GM19452 (cell line): ENCODE measurements around the gene C11orf65.
"Not testable (repeated sequence)": the region's sequence is repeated elsewhere in the genome, so short reads cannot be mapped to it uniquely, and the experiment has no call there.

Experiments used
- ATAC-seq: cut with Tn5 transposase; IDR thresholded peaks from one replicate; pipeline ENCODE4 v1.9.1; 2021; ENCODE audit not compliant: unreplicated experiment

Gene C11orf65

DNA sequence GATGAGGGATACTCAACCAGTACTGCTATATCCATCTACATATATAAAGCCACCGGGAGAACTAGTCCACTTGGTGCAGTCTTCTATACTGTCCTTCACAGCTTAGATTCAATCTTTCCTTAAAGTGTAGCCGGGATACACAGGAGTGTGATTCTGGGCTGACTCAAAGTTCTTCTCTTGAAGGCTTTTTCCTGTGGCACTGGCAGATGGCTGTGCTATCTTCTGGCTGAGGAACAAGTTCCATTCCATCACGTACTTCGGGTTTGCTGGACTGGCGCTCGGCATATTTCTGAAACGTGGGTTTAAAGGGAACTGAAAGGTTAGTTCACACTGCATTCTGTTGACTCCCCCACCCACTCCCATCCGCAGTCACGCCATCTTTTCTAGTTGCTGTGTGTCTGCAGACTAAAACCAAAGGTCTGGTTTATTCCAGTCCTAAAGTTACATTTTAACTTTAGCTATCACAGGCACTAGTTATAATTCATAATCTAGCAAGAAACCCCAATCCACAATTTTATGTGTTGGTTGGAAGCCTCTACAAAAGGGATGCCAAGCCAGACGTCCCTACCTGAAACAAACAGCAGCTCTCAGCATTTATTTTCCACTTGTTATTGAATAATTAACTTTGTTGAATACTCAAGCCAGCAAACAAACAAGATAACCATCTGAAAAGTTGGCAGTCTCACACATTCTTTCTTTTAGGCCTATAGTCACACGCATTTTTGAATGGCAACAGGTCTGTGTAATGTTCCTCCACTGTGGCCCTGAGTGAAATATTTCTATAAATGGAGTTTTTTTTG is 7.5 kb upstream of the C11orf65 start:
- ATAC-seq = no peak

DNA sequence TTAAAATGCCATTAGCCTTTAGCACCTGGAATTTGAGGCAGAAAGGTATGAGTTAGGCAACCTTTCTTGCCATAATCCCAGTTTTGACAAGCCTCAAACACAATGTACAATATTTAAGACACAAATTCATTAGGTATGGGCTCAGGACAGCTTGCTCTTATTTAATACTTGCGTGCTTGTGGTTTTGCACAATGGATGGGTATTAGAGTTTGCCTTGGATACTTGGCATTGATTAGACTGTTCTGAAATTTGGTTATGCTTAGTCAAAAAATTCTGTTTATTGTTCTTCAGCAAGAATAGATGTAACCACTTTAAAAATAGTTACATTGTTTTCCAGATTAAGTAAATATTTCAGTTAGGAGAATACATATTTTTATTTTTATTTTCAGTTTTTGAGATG is 5.4 kb upstream of the C11orf65 start:
- no peak for ATAC-seq

DNA sequence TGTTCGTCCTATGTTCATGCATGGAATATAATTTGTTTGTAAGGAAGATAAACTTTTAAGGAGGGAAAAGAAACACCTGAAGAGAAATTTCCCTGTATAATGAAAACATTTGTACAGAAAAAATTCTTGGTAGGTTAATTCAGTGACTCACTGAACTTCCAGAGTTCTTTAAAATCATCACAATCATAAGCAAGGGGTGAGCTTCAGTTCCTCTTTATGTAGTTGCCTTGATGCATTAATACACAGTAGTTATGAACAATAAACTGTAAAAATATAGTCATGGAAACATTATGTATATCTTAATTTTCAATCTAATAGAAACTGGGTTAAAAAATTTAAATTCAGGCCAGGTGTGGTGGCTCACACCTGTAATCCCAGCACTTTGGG is 1.1 kb upstream of the C11orf65 start:
- no peak for ATAC-seq

GRCh38 chr11:108466405-108466804 is 924 bp downstream of the C11orf65 start:
- no peak for ATAC-seq

- no peak for ATAC-seq
Observed at GRCh38 chr11:108453207-108453835, 14.0 kb downstream of the C11orf65 start.

DNA sequence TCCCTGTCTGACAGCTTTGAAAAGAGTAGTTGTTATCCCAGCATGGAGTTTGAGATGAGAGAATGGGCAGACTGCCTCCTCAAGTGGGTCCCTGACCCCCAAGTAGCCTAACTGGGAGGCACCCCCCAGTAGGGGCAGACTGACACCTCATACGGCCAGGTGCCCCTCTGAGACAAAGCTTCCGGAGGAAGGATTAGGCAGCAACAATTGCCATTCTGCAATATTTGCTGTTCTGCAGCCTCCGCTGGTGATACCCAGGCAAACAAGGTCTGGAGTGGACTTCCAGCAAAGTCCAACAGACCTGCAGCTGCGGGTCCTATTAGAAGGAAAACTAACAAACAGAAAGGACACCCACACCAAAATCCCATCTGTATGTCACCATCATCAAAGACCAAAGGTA is 25.9 kb downstream of the C11orf65 start:
- ATAC-seq = not testable (repeated sequence)

DNA sequence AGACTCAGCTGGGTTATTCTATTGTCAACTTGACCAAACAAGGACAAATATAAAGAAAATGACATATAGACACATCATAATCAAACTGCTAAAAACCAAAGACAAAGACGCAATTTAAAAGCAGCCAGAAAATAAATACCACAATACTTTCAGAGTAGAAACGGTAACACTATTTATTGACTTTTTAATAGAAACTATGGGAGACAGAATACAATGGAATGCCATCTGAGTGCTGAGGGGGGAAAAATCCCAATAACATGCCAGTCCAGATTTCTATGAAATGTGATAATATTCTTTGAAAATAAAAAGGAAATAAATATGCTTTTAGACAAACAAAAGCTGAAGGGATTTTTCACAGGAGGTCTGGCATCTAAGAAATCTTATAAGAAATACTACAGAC is 30.7 kb downstream of the C11orf65 start:
- no peak for ATAC-seq

GRCh38 chr11:108435066-108435465 is 32.3 kb downstream of the C11orf65 start:
- ATAC-seq = no peak

DNA sequence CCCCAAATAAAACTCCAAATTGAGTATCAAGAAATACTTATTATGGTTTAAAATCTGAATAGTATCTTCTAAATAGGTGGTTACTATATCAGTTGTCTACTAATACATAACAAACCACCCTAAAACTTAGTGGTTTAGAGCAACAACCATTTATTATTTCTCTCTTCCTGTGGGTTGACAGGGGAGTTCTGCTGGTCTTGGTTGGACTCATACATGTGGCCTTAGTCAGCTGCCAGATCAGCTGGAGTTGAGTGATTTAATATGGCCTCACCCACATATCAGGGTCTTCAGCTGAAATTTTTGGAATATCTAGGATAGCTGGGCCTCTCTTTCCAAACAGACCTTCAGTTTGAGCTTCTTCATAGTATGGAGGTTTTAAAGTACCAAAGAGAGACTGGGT is 34.5 kb downstream of the C11orf65 start:
- no peak for ATAC-seq

DNA sequence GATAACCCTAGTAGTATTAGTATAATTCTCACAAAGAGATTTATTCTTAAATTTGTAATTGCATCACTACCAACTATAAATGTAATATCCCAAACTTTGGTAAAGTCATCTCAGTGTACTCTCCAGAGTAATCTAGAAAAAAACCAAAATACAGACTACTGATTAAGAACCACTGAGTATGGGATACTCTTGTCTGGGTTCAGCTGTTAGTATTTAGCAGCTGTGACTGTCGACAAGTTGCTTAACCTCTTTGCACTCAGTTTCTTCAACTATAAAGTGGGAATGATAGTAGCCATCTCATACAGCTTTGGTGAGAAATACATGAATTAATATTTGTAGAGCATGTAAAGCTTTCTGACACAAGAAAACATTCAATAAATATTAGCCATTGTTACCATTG is 35.3 kb downstream of the C11orf65 start:
- ATAC-seq = no peak

DNA sequence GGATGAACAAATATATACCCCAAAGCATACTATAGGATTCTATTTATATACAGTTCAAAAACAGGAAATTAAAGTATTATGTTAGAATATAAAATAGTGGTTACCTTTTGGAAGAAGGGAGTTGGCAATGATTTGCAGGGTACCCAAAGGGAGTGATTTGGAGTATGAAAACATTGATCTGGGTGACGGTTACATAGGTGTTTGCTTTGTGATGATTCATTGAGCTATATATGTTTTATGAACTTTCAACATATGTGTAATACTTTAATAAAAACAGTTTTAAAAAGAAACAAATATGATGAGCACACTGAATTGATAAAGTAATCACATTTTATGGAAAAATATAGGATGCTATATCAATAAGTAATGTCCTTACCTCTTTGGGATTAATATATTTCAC is 36.0 kb downstream of the C11orf65 start:
- ATAC-seq = no peak

DNA sequence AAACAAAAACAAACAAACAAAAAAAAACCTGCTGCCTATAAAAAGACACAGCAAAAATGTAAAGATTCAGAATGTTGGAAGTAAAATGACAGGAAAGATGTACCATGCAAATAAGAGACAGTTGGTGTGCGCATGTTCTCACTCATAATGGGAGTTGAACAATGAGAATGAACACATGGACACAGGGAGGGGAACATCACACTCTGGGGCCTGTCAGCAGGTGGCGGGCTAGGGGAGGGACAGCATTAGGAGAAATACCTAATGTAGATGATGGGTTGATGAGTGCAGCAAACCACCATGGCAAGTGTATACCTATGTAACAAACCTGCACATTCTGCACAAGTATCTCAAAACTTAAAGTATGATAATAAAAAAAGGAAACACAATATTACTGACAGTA is 49.8 kb downstream of the C11orf65 start:
- ATAC-seq = not testable (repeated sequence)

GRCh38 chr11:108414958-108415357 is 52.4 kb downstream of the C11orf65 start:
- no peak for ATAC-seq

DNA sequence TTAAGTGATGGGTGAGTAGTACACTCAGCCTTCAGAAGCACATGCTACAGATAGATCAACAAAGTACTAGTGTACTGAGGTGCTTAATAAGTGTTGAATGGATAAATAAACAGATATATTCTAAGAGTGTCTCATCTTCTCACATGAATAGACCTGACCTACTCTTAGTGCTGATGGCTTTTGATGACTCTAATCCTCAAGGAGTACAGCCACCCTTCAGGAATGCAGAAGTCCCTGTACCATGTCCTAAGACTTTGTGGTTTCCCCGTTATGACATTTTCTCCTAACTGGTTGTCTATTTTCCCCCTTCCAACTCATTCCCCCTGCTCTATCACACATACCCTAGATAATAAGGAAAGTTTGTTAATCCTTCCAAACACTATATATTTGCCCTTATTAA is 61.6 kb downstream of the C11orf65 start:
- ATAC-seq = no peak

GRCh38 chr11:108403052-108403451 is 64.3 kb downstream of the C11orf65 start:
- no peak for ATAC-seq

- ATAC-seq = no peak
Observed at GRCh38 chr11:108402241-108402640, 65.1 kb downstream of the C11orf65 start.

GRCh38 chr11:108398439-108398838 is 68.9 kb downstream of the C11orf65 start:
- ATAC-seq = no peak

DNA sequence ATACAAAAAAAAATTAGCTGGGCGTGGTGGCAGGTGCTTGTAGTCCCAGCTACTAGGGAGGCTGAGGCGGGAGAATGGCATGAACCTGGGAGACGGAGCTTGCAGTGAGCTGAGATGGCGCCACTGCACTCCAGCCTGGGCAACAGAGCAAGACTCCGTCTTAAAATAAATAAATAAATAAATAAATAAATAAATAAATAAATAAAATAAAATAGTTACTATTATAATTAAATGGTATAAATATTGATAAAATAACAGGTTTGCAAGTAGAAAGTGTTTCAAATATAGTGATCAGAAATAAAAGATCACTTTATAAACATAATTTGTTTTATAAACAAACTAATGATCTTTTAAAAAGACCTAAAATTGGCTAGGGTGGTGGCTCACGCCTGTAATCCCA is 70.7 kb downstream of the C11orf65 start:
- not testable (repeated sequence) for ATAC-seq

DNA sequence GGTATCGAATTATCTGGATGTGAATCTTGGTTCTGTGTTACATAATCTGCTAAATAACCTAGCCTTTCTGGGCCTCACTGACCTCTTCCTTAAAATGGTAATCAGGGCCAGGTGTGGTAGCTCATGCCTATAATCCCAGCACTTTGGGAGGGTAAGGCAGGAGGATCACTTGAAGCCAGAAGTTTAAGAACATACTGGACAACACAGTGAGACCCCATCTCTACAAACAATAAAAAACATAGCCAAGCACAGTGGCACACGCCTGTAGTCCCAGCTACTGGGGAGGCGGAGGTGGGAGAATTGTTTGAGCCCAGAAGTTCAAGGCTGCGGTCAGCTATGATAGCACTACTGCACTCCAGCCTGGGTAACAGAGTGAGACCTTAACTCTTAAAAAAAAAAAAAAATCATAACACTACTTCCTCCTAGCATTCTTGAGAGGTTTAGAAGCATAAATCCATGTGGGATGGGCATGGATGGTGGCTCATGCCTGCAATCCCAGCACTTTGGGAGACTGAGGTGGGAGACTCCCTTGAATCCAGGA is 72.5 kb downstream of the C11orf65 start:
- no peak for ATAC-seq

DNA sequence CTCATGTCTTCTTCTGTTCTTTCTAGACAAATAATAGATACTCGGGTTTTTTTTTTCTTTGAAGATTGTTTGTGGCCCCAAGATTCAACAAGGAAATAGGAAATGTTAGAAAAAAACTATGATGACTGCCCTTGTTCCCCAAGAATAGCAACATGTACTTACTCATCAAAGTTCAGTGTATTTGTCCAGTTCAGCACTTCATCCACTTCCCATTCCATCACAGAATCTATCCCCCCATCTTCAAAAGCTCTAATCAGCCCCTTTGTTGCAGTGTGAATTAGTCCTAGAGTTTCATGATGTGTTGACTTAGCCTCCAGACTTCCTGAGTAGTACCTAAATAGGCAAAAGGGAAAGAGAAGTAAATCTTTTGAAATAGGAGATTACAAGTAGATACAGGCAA is 74.3 kb downstream of the C11orf65 start:
- no peak for ATAC-seq

DNA sequence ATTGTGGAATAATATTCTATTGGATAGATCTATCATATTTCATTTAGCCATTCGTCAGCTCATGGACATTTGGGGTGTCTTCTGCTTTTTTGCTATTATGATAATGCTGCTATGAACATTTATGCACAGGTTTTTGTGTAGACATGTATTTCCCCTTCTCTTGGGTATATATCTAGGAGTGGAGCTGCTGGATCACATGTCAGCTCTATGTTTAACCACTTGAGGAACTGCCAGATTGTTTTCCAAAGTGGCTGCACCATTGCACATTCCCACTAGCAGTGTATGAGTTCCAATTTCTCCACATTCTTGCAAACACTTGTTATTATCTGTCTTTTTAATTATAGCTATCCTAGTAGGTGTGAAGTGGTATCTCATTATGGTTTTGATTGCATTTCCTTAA is 75.0 kb downstream of the C11orf65 start:
- ATAC-seq = no peak

- ATAC-seq = no peak
Observed at GRCh38 chr11:108388576-108388975, 78.8 kb downstream of the C11orf65 start.
